ENCODE measurements around the gene KSR2. TPM values are rescaled to one million over a fixed set of nuclear protein-coding genes. Genes with fewer than 3 reads are reported as not detected.

KSR2 gene
- total and polyA plus RNA-seq, 2 of the 13 experiments (the other 11 are each of a cell fraction or from before 2014, with no cell fraction given): 0.02 TPM; not detected in 1

GRCh38 chr12:117832459-117833457, 136.0 kb downstream of the KSR2 start (continued):
- no peak for TF ChIP-seq ZNF567 (CRISPR knock-in tag; IDR thresholded peaks at IDR 0.05; ENCODE audit: borderline replicate concordance)
- TF ChIP-seq SKI (IDR thresholded peaks at IDR 0.05; ENCODE audit: partially characterized antibody): no peak
- TF ChIP-seq SNRNP70 (IDR thresholded peaks at IDR 0.05; ENCODE audit: low read depth, low read length): no peak
- TF ChIP-seq ZNF761 (CRISPR knock-in tag; conservative IDR thresholded peaks at IDR 0.05): no peak
- TF ChIP-seq ZNF501 (CRISPR knock-in tag; IDR thresholded peaks at IDR 0.05): no peak
- no peak for TF ChIP-seq ZNF75D (CRISPR knock-in tag; IDR thresholded peaks at IDR 0.05; ENCODE audit: borderline replicate concordance)
- TF ChIP-seq, protein P1, sequence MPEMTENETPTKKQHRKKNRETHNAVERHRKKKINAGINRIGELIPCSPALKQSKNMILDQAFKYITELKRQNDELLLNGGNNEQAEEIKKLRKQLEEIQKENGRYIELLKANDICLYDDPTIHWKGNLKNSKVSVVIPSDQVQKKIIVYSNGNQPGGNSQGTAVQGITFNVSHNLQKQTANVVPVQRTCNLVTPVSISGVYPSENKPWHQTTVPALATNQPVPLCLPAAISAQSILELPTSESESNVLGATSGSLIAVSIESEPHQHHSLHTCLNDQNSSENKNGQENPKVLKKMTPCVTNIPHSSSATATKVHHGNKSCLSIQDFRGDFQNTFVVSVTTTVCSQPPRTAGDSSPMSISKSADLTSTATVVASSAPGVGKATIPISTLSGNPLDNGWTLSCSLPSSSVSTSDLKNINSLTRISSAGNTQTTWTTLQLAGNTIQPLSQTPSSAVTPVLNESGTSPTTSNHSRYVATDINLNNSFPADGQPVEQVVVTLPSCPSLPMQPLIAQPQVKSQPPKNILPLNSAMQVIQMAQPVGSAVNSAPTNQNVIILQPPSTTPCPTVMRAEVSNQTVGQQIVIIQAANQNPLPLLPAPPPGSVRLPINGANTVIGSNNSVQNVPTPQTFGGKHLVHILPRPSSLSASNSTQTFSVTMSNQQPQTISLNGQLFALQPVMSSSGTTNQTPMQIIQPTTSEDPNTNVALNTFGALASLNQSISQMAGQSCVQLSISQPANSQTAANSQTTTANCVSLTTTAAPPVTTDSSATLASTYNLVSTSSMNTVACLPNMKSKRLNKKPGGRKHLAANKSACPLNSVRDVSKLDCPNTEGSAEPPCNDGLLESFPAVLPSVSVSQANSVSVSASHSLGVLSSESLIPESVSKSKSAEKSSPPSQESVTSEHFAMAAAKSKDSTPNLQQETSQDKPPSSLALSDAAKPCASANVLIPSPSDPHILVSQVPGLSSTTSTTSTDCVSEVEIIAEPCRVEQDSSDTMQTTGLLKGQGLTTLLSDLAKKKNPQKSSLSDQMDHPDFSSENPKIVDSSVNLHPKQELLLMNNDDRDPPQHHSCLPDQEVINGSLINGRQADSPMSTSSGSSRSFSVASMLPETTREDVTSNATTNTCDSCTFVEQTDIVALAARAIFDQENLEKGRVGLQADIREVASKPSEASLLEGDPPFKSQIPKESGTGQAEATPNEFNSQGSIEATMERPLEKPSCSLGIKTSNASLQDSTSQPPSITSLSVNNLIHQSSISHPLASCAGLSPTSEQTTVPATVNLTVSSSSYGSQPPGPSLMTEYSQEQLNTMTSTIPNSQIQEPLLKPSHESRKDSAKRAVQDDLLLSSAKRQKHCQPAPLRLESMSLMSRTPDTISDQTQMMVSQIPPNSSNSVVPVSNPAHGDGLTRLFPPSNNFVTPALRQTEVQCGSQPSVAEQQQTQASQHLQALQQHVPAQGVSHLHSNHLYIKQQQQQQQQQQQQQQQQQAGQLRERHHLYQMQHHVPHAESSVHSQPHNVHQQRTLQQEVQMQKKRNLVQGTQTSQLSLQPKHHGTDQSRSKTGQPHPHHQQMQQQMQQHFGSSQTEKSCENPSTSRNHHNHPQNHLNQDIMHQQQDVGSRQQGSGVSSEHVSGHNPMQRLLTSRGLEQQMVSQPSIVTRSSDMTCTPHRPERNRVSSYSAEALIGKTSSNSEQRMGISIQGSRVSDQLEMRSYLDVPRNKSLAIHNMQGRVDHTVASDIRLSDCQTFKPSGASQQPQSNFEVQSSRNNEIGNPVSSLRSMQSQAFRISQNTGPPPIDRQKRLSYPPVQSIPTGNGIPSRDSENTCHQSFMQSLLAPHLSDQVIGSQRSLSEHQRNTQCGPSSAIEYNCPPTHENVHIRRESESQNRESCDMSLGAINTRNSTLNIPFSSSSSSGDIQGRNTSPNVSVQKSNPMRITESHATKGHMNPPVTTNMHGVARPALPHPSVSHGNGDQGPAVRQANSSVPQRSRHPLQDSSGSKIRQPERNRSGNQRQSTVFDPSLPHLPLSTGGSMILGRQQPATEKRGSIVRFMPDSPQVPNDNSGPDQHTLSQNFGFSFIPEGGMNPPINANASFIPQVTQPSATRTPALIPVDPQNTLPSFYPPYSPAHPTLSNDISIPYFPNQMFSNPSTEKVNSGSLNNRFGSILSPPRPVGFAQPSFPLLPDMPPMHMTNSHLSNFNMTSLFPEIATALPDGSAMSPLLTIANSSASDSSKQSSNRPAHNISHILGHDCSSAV (CRISPR knock-in tag; IDR thresholded peaks at IDR 0.05; ENCODE audit: borderline replicate concordance): no peak
- no peak for TF ChIP-seq NFRKB (IDR thresholded peaks at IDR 0.05)
- no peak for TF ChIP-seq ZNF383 (CRISPR knock-in tag; IDR thresholded peaks at IDR 0.05; ENCODE audit: borderline replicate concordance)

Data from HepG2 (cell line).